ENCODE results near the gene PPM1J. TPM values are rescaled to one million over a fixed set of nuclear protein-coding genes. Genes with fewer than 3 reads are reported as not detected.

The PPM1J gene
- total and polyA plus RNA-seq, 9 of the 15 experiments (the other 6 are each of a cell fraction or from before 2014, with no cell fraction given): 0.25 to 10.5 (median 4.2) TPM

DNA sequence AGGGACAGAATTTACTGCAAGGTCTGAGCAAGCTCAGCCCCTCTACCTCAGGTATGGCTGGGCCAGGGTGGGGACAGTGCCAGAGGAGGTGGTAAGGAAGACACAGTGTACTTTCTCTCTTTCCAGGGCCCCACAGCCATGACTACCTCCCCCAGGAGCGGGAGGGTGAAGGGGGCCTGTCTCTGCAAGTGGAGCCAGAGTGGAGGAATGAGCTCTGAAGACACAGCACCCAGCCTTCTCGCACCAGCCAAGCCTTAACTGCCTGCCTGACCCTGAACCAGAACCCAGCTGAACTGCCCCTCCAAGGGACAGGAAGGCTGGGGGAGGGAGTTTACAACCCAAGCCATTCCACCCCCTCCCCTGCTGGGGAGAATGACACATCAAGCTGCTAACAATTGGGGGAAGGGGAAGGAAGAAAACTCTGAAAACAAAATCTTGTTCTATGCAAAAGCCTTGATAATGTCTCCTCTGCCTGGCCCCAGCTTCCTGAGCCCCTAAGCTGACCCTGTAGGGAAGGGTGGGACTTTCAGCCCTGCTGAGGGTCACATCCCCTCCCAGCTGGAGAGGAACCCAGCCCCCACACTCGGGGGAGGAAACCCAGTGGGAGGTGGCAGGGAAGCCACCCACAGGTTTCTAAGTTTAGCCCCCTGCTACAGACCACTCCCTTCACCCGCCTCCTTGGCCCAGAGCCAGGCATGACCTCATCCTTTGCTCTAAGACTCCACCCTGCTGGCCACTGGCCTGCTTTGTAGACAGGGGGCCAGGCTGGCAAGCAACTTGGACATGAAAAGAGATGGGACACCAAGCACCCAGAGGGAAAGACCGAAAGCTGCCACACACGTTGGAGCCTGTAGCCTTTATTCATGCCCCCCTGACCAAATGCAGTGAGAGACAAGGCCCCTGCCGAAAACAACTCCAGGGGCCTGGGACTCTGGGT is 14.6 kb downstream of the PPM1J start (continued):
- peak; percentile 10; the same call in 1 of the 2 replicates for TF ChIP-seq KLF6 (CRISPR knock-in tag; IDR thresholded peaks at IDR 0.05; ENCODE audit: borderline replicate concordance)
- TF ChIP-seq NRF1 (conservative IDR thresholded peaks at IDR 0.05 in 1 of 2, IDR thresholded peaks at IDR 0.05 in 1 of 2): peak; percentile 25 to 44; a peak in 3 of 4 replicates
- TF ChIP-seq RB1 (IDR thresholded peaks at IDR 0.05; ENCODE audit: low read depth): peak; percentile 31; the same call in 1 of the 2 replicates
- peak; percentile 80 for TF ChIP-seq HES1 (IDR thresholded peaks at IDR 0.05; ENCODE audit: low read depth)
- peak; percentile 39; the same call in 1 of the 2 replicates for TF ChIP-seq ZNF431 (CRISPR knock-in tag; IDR thresholded peaks at IDR 0.05)
- TF ChIP-seq EZH2 (IDR thresholded peaks at IDR 0.05; ENCODE audit: borderline replicate concordance, low read depth, low read length): no peak
- TF ChIP-seq ZBTB1 (CRISPR knock-in tag; IDR thresholded peaks at IDR 0.05; ENCODE audit: borderline replicate concordance, low read depth): 0 out of 2 replicates have a peak, but pooled peaks have one; percentile 55
- TF ChIP-seq TRIM24 (IDR thresholded peaks at IDR 0.05): peak; percentile 86 to 93
- no peak for TF ChIP-seq ZNF695 (CRISPR knock-in tag; IDR thresholded peaks at IDR 0.05)
- TF ChIP-seq ZNF282 (CRISPR knock-in tag; IDR thresholded peaks at IDR 0.05): no peak
- TF ChIP-seq RBBP5 (IDR thresholded peaks at IDR 0.05; ENCODE audit: borderline replicate concordance, insufficient read depth, low read length, poor library complexity, severe bottlenecking): peak; percentile 91
- TF ChIP-seq FOS (IDR thresholded peaks at IDR 0.05; ENCODE audit: extremely low read depth, insufficient read length): no peak
- TF ChIP-seq SPI1 (IDR thresholded peaks at IDR 0.05; ENCODE audit: borderline replicate concordance, low read depth, low read length): peak; percentile 72
- peak in 2 of 3 experiments; percentile 30 to 35; a peak in 3 of 6 replicates for TF ChIP-seq CTCF (IDR thresholded peaks at IDR 0.05 in 2 of 3, conservative IDR thresholded peaks at IDR 0.05 in 1 of 3; ENCODE audit: insufficient read depth in 2 of 3, low read depth in 1 of 3, low read length in 3 of 3)
- TF ChIP-seq ZBTB33 (CRISPR knock-in tag; IDR thresholded peaks at IDR 0.05): peak; percentile 32; the same call in 1 of the 2 replicates
- TF ChIP-seq CBFA2T2 (conservative IDR thresholded peaks at IDR 0.05): peak; percentile 59
- TF ChIP-seq STAG1 (CRISPR knock-in tag; IDR thresholded peaks at IDR 0.05; ENCODE audit: borderline replicate concordance): no peak
- TF ChIP-seq MECOM (CRISPR knock-in tag; IDR thresholded peaks at IDR 0.05): no peak; the same call in 1 of the 2 replicates
- no peak for TF ChIP-seq E2F8 (IDR thresholded peaks at IDR 0.05; ENCODE audit: low read depth, partially characterized antibody)
- no peak for TF ChIP-seq ZC3H8 (IDR thresholded peaks at IDR 0.05)
